Measurements from ENCODE around the gene RNF150. TPM values are rescaled to one million over a fixed set of nuclear protein-coding genes. Genes with fewer than 3 reads are reported as not detected.

RNF150 gene
- total RNA-seq, 1 donor, result under 0.01 TPM

GRCh38 chr4:141009129-141009528, 124.1 kb downstream of the RNF150 start:
- Histone ChIP-seq H3K27me3 (ENCODE audit: insufficient read depth, low read length) (no peaks in the 10 kb centered on the region), H3K9me3 (ENCODE audit: low read depth, low read length) (no peaks in the 10 kb centered on the region), H3K4me3 (ENCODE audit: low read length) (no peak overlapping the region), H3K4me1 (ENCODE audit: insufficient read depth, low read length) (no peaks in the 10 kb centered on the region)

GRCh38 chr4:141006242-141006802, 126.9 kb downstream of the RNF150 start:
- Histone ChIP-seq H3K4me1 (ENCODE audit: insufficient read depth, low read length) (no peaks in the 10 kb centered on the region), H3K27me3 (ENCODE audit: insufficient read depth, low read length) (no peaks in the 10 kb centered on the region), H3K9me3 (ENCODE audit: low read depth, low read length) (no peaks in the 10 kb centered on the region), H3K4me3 (ENCODE audit: low read length) (no peak overlapping the region)

GRCh38 chr4:141004823-141005222, 128.4 kb downstream of the RNF150 start:
- Histone ChIP-seq H3K27me3 (ENCODE audit: insufficient read depth, low read length) (no peaks in the 10 kb centered on the region), H3K9me3 (ENCODE audit: low read depth, low read length) (no peaks in the 10 kb centered on the region), H3K4me3 (ENCODE audit: low read length) (no peak overlapping the region), H3K4me1 (ENCODE audit: insufficient read depth, low read length) (no peaks in the 10 kb centered on the region)

GRCh38 chr4:141003193-141003592, 130.1 kb downstream of the RNF150 start:
- Histone ChIP-seq H3K4me3 (ENCODE audit: low read length) (no peak overlapping the region), H3K4me1 (ENCODE audit: insufficient read depth, low read length) (no peaks in the 10 kb centered on the region), H3K27me3 (ENCODE audit: insufficient read depth, low read length) (no peaks in the 10 kb centered on the region), H3K9me3 (ENCODE audit: low read depth, low read length) (no peaks in the 10 kb centered on the region)

GRCh38 chr4:141002323-141002805, 130.9 kb downstream of the RNF150 start:
- H3K27me3 ChIP-seq (ENCODE audit: insufficient read depth, low read length), result no peaks in the 10 kb centered on the region
- H3K4me1 ChIP-seq (ENCODE audit: insufficient read depth, low read length), result no peaks in the 10 kb centered on the region
- no peaks in the 10 kb centered on the region for H3K9me3 ChIP-seq (ENCODE audit: low read depth, low read length)
- H3K4me3 ChIP-seq (ENCODE audit: low read length), result no peak overlapping the region

GRCh38 chr4:140996766-140997165, 136.5 kb downstream of the RNF150 start:
- no peaks in the 10 kb centered on the region for H3K9me3 ChIP-seq (ENCODE audit: low read depth, low read length)
- H3K27me3 ChIP-seq (ENCODE audit: insufficient read depth, low read length), result no peaks in the 10 kb centered on the region
- no peak overlapping the region for H3K4me3 ChIP-seq (ENCODE audit: low read length)
- H3K4me1 ChIP-seq (ENCODE audit: insufficient read depth, low read length), result no peaks in the 10 kb centered on the region

GRCh38 chr4:140995058-140995457, 138.2 kb downstream of the RNF150 start:
- Histone ChIP-seq H3K4me1 (ENCODE audit: insufficient read depth, low read length) (no peaks in the 10 kb centered on the region), H3K27me3 (ENCODE audit: insufficient read depth, low read length) (no peaks in the 10 kb centered on the region), H3K9me3 (ENCODE audit: low read depth, low read length) (no peaks in the 10 kb centered on the region), H3K4me3 (ENCODE audit: low read length) (no peak overlapping the region)

- Histone ChIP-seq H3K27me3 (ENCODE audit: insufficient read depth, low read length) (no peaks in the 10 kb centered on the region), H3K9me3 (ENCODE audit: low read depth, low read length) (no peaks in the 10 kb centered on the region), H3K4me1 (ENCODE audit: insufficient read depth, low read length) (no peaks in the 10 kb centered on the region), H3K4me3 (ENCODE audit: low read length) (no peak overlapping the region)
Observed at GRCh38 chr4:140994015-140994414, 139.3 kb downstream of the RNF150 start.

GRCh38 chr4:140993370-140993769, 139.9 kb downstream of the RNF150 start:
- H3K4me3 ChIP-seq (ENCODE audit: low read length), result no peak overlapping the region
- no peaks in the 10 kb centered on the region for H3K4me1 ChIP-seq (ENCODE audit: insufficient read depth, low read length)
- H3K27me3 ChIP-seq (ENCODE audit: insufficient read depth, low read length), result no peaks in the 10 kb centered on the region
- H3K9me3 ChIP-seq (ENCODE audit: low read depth, low read length), result no peaks in the 10 kb centered on the region

GRCh38 chr4:140989944-140990343, 143.3 kb downstream of the RNF150 start:
- no peak overlapping the region for H3K4me3 ChIP-seq (ENCODE audit: low read length)
- H3K4me1 ChIP-seq (ENCODE audit: insufficient read depth, low read length), result no peaks in the 10 kb centered on the region
- no peaks in the 10 kb centered on the region for H3K9me3 ChIP-seq (ENCODE audit: low read depth, low read length)
- no peaks in the 10 kb centered on the region for H3K27me3 ChIP-seq (ENCODE audit: insufficient read depth, low read length)

- Histone ChIP-seq H3K27me3 (ENCODE audit: insufficient read depth, low read length) (no peaks in the 10 kb centered on the region), H3K4me3 (ENCODE audit: low read length) (no peak overlapping the region), H3K9me3 (ENCODE audit: low read depth, low read length) (no peaks in the 10 kb centered on the region), H3K4me1 (ENCODE audit: insufficient read depth, low read length) (no peaks in the 10 kb centered on the region)
Observed at GRCh38 chr4:140986045-140986444, 147.2 kb downstream of the RNF150 start.

- Histone ChIP-seq H3K9me3 (ENCODE audit: low read depth, low read length) (no peaks in the 10 kb centered on the region), H3K27me3 (ENCODE audit: insufficient read depth, low read length) (no peaks in the 10 kb centered on the region), H3K4me1 (ENCODE audit: insufficient read depth, low read length) (no peaks in the 10 kb centered on the region), H3K4me3 (ENCODE audit: low read length) (no peak overlapping the region)
Observed at GRCh38 chr4:140982613-140983340, 150.5 kb downstream of the RNF150 start.

- H3K4me1 ChIP-seq (ENCODE audit: insufficient read depth, low read length), result no peaks in the 10 kb centered on the region
- H3K4me3 ChIP-seq (ENCODE audit: low read length), result no peak overlapping the region
- no peaks in the 10 kb centered on the region for H3K27me3 ChIP-seq (ENCODE audit: insufficient read depth, low read length)
- no peaks in the 10 kb centered on the region for H3K9me3 ChIP-seq (ENCODE audit: low read depth, low read length)
Observed at GRCh38 chr4:140980426-140981200, 152.7 kb downstream of the RNF150 start.

GRCh38 chr4:140976768-140977167, 156.5 kb downstream of the RNF150 start:
- Histone ChIP-seq H3K9me3 (ENCODE audit: low read depth, low read length) (no peaks in the 10 kb centered on the region), H3K4me1 (ENCODE audit: insufficient read depth, low read length) (no peaks in the 10 kb centered on the region), H3K27me3 (ENCODE audit: insufficient read depth, low read length) (no peaks in the 10 kb centered on the region), H3K4me3 (ENCODE audit: low read length) (no peak overlapping the region)

- no peak overlapping the region for H3K4me3 ChIP-seq (ENCODE audit: low read length)
Observed at GRCh38 chr4:140971077-140971792, 162.0 kb downstream of the RNF150 start.

More at GRCh38 chr4:140971077-140971792, 162.0 kb downstream of the RNF150 start:
- no peaks in the 10 kb centered on the region for H3K9me3 ChIP-seq (ENCODE audit: low read depth, low read length)
- no peaks in the 10 kb centered on the region for H3K4me1 ChIP-seq (ENCODE audit: insufficient read depth, low read length)
- no peaks in the 10 kb centered on the region for H3K27me3 ChIP-seq (ENCODE audit: insufficient read depth, low read length)
